GM18526 (cell line): Measurements from ENCODE around the gene CSAD.
A peak's percentile ranks its signal among the peaks of the same experiment; 100 is the strongest.

Experiments used
- POLR2A ChIP-seq: IDR thresholded peaks from 3 replicates; pipeline ENCODE4 v1.6.1; 2011; ENCODE audit not compliant: insufficient read length; ENCODE audit errors: extremely low read depth

Gene CSAD

GRCh38 chr12:53211476-53212381 lies 31.0 kb upstream of the CSAD start:
- no peak for TF ChIP-seq POLR2A

GRCh38 chr12:53210843-53211242 lies 30.1 kb upstream of the CSAD start:
- TF ChIP-seq POLR2A = no peak

- TF ChIP-seq POLR2A = peak; percentile 33
Measured at GRCh38 chr12:53208877-53209463, 28.2 kb upstream of the CSAD start.

DNA sequence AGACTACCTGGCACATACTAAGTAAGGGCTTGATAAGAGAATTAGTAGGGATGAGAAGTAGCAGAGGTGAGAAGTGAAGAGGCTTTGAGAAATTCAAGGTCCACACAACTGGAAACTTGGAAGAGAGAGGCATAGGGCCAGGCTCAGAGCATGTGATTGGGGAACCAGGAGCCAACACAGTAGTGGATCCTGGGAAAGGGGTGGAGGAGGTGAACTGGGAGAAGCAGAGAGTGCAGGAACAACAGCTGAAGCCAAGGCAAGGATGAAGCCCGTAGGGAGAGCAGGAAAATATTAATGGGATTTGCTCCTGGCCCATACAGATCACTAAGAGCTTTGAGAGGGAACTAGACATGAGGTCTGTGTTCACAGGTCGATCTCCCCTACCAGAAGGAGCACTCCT lies 27.7 kb upstream of the CSAD start:
- no peak for TF ChIP-seq POLR2A

DNA sequence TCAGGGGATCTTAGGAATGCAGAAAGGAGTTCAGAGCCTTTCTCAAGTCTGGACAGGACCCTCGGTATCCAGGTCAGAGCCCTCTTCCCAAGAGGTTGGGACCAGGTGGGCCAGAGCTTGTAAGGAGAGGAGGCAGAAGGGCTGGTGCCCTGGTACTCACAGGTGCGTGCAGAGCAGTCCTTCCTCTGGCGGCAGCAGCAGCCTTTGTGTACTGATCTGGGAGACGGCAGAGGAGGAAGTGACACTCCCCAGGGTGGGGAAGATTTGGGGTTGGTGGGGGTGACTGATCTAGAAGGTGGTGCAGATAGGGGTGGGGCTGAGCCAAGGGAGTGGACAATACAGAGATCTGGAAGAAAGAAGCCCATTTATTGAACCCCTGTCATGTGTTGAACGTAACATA lies 26.3 kb upstream of the CSAD start, which contains the start of gene ITGB7:
ITGB7 (minus strand) TSS at position 210 of the 400 bp plus-strand sequence. CDS start 6,808 bp downstream, outside the sequence.
- TF ChIP-seq POLR2A = peak; percentile 97

DNA sequence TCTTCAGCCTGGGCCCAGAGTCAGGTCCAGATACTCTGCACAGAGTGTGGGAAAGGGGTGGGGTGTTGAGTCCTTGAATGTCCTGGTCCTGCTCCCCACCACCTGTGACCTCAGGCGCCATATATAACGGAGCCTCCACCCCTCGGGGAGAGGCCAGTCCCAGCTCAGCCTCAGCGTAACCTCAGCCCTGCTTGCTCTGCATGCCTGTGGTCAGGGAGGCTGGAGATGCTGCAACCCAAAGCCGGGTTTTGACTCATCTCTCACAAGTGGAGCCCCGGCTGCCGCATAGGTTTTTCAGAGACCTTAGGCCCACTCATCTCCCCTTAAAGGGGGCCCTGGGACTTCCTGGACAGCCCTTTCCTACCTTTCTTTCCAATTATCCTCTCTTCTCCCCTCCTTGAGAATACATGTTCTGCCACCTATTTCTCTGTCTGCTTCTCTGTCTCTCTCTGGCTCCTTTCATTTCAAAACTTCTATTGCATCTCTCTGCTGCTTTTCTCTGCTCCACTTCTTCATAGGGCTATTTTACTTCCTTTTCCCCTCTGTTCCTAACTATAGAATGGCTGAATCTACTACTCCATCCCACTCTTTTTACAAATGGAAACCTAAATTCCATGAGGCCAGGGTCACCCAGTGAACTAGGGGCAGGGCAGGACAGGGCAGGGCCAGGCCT lies 25.2 kb upstream of the CSAD start:
- peak; percentile 42 for TF ChIP-seq POLR2A

- no peak for TF ChIP-seq POLR2A
Measured at GRCh38 chr12:53204351-53204750, 23.6 kb upstream of the CSAD start.

- no peak for TF ChIP-seq POLR2A
Measured at GRCh38 chr12:53201639-53202038, 20.9 kb upstream of the CSAD start.

DNA sequence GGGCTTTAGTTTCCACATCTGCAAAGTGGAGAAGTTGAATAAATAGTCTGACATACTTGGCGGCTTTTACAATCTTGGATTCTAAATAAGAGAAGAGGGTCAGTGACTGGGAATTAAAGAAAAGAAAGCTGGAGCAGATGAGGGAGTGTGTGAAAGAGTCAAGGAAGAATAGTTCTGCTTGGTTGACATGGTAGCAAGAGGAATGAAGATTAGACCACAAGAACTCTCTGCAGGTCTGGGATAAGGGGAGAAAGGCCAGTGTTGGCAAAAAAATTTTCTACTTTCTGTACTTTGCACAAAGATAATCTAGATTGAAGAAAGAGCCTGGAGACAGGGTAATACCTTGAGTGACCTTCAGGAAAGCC lies 20.4 kb upstream of the CSAD start:
- no peak for TF ChIP-seq POLR2A

GRCh38 chr12:53200458-53201176 lies 19.9 kb upstream of the CSAD start:
- TF ChIP-seq POLR2A = no peak

GRCh38 chr12:53200107-53200457 lies 19.4 kb upstream of the CSAD start:
- TF ChIP-seq POLR2A = no peak

GRCh38 chr12:53199700-53200099 lies 19.0 kb upstream of the CSAD start:
- no peak for TF ChIP-seq POLR2A

- TF ChIP-seq POLR2A = no peak
Measured at GRCh38 chr12:53198486-53199110, 17.9 kb upstream of the CSAD start.

GRCh38 chr12:53197011-53197640 lies 16.4 kb upstream of the CSAD start:
- TF ChIP-seq POLR2A = no peak
